ENCODE results near the gene RPS6KA1.

Gene RPS6KA1

DNA sequence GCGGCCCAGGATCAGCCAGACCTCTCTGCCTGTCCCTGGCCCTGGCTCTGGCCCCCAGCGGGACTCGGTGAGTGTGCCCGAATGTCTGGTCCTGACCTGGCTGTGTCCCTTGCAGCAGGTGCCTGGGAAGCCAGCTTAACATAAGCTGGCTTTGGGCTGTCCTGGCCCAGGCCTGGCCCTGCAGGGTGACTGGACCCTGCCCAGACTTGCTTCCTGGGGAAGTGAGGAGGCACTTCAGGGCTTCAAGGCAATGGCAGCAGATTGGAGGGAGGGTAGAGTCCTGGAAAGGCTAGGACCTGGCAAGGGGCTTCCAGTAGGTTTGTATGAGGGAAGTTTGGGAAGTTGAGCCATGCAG lies 16.4 kb downstream of the RPS6KA1 start:
- H3K27ac Mint-ChIP-seq, result no peak overlapping the region
- no peaks in the 10 kb centered on the region for H3K9me3 Mint-ChIP-seq
- H3K27me3 Mint-ChIP-seq (ENCODE audit: low read depth), result no peaks in the 10 kb centered on the region
- H3K4me3 Mint-ChIP-seq, result no peak overlapping the region
- no peak for TF ChIP-seq CTCF (IDR thresholded peaks at IDR 0.05; ENCODE audit: unreplicated experiment in 3 of 3)
- H3K4me1 Mint-ChIP-seq, result peaks cover 7% of the 10 kb centered on the region
- H3K36me3 Mint-ChIP-seq (ENCODE audit: low read depth), result no peaks in the 10 kb centered on the region

GRCh38 chr1:26546375-26546774 lies 16.8 kb downstream of the RPS6KA1 start:
- Mint-ChIP-seq H3K4me1 (peaks cover 7% of the 10 kb centered on the region), H3K9me3 (no peaks in the 10 kb centered on the region), H3K36me3 (ENCODE audit: low read depth) (no peaks in the 10 kb centered on the region), H3K27me3 (ENCODE audit: low read depth) (no peaks in the 10 kb centered on the region), H3K4me3 (no peak overlapping the region), H3K27ac (no peak overlapping the region)
- no peak for TF ChIP-seq CTCF (IDR thresholded peaks at IDR 0.05; ENCODE audit: unreplicated experiment in 3 of 3)

DNA sequence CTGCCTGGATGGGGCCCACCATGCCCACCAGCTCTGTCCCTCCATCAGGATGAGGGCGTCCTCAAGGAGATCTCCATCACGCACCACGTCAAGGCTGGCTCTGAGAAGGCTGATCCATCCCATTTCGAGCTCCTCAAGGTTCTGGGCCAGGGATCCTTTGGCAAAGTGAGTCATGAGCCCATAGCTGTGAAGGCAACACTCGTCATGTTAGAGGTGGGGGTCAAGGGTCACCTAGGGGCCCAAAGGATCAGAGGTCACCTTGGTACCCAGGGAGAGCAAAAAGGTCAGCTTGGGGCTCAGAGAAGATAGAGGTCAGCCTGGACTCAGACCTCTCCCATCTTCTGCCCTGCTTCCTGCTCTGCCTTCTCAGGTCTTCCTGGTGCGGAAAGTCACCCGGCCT lies 17.3 kb downstream of the RPS6KA1 start:
- Mint-ChIP-seq H3K4me1 (peaks cover 7% of the 10 kb centered on the region), H3K9me3 (no peaks in the 10 kb centered on the region), H3K27ac (no peak overlapping the region), H3K4me3 (no peak overlapping the region), H3K27me3 (ENCODE audit: low read depth) (no peaks in the 10 kb centered on the region), H3K36me3 (ENCODE audit: low read depth) (no peaks in the 10 kb centered on the region)
- TF ChIP-seq CTCF (IDR thresholded peaks at IDR 0.05; ENCODE audit: unreplicated experiment in 3 of 3), result no peak

GRCh38 chr1:26548841-26549240 lies 19.3 kb downstream of the RPS6KA1 start:
- H3K27ac Mint-ChIP-seq, result no peak overlapping the region
- H3K9me3 Mint-ChIP-seq, result no peaks in the 10 kb centered on the region
- H3K4me1 Mint-ChIP-seq, result no peaks in the 10 kb centered on the region
- H3K36me3 Mint-ChIP-seq (ENCODE audit: low read depth), result peaks cover 4% of the 10 kb centered on the region
- no peak overlapping the region for H3K4me3 Mint-ChIP-seq
- no peaks in the 10 kb centered on the region for H3K27me3 Mint-ChIP-seq (ENCODE audit: low read depth)
- TF ChIP-seq CTCF (IDR thresholded peaks at IDR 0.05; ENCODE audit: unreplicated experiment in 3 of 3), result no peak

DNA sequence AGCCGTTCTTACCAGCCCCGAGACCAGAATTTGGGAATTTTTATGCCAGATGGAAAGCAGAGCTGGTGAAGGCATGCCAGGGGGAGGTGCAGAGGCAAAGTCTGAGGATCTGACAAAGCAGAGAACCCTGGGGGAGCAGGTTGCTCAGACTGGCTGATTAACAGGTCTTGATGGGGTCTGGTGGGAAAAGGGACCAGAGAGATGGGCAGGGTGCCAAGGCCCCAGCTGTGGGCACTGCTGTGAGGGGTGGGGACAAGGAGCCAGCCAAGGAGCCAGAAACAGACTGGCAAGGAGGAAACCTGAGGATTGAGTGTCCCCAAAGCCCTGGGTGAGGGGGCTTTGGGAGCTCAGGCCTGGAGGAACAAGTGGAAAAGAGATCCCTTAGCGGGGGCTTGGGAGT lies 21.4 kb downstream of the RPS6KA1 start:
- H3K9me3 Mint-ChIP-seq, result no peaks in the 10 kb centered on the region
- no peaks in the 10 kb centered on the region for H3K4me1 Mint-ChIP-seq
- no peak overlapping the region for H3K27ac Mint-ChIP-seq
- peaks cover 4% of the 10 kb centered on the region for H3K36me3 Mint-ChIP-seq (ENCODE audit: low read depth)
- no peak for TF ChIP-seq CTCF (IDR thresholded peaks at IDR 0.05; ENCODE audit: unreplicated experiment in 3 of 3)
- no peak overlapping the region for H3K4me3 Mint-ChIP-seq
- H3K27me3 Mint-ChIP-seq (ENCODE audit: low read depth), result no peaks in the 10 kb centered on the region

DNA sequence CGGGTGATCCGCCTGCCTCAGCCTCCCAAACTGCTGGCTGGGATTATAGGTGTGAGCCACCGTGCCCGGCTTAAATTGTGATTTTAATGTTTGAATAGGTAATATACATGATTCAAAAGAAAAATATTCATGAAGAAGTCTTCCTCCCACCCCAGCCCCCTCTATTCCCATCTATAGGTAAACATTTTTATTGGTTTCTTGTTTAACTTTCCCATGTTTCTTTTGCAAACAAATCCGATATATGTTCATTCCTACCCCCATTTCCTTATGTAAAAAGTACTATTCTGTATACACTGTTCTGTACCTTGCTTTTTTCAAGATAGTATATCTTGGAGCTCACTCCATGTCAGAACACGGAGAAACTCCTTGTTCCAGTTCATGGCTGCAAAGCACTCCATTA lies 23.2 kb downstream of the RPS6KA1 start:
- Mint-ChIP-seq H3K9me3 (no peaks in the 10 kb centered on the region), H3K4me3 (no peak overlapping the region), H3K27ac (no peak overlapping the region), H3K4me1 (no peaks in the 10 kb centered on the region), H3K27me3 (ENCODE audit: low read depth) (no peaks in the 10 kb centered on the region), H3K36me3 (ENCODE audit: low read depth) (peaks cover 4% of the 10 kb centered on the region)
- no peak for TF ChIP-seq CTCF (IDR thresholded peaks at IDR 0.05; ENCODE audit: unreplicated experiment in 3 of 3)
